ENCODE data around the gene EZR. TPM values are rescaled to one million over a fixed set of nuclear protein-coding genes. Genes with fewer than 3 reads are reported as not detected.

The EZR gene
- total RNA-seq = 100 to 1,000 TPM; 255 to 256 TPM

DNA sequence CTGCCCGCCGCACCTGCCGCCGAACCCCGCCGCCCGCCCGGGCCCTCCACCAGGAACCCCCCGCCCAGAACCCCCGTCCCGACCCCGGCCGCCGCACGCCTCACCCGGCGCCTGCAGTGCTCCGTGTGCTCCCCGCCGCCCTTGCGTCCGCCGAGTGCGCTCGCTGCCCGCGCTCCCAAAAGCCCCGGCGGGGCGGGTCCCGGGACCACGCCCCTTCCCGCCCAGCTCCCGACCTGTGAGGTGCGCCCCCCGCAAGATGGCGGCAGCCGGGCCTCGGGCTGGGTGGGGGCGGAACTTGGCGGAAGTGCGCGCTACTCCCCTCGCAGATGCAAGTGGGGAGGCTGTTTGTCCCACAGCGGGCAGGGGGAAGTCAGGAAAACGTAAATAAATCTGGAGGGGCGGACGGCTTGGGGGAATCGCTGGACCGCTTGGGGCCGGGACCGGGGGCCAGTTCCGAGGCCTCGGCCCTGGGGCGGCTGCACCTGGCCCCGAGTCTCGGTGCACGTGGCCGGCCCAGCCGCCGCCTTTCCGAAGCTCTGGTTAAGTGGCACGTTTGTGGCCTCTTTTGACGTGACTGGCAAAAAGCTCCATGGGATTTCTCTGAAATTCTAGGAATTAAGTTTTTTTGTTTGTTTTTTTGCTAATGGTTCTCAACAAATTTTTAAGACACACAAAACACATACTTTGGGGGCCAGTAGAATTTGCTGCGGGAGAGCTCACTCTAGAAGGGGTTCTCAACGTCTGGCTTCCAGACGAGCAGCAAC, at the start of gene EZR:
Gene EZR, minus strand, starts transcription at position 156 of the 764 bp plus-strand sequence. CDS start 1,275 bp downstream, outside the sequence.
- peaks cover 42% of the 10 kb centered on the region for H3K4me1 Mint-ChIP-seq (ENCODE audit: low read depth)
- H3K27me3 Mint-ChIP-seq = no peaks in the 10 kb centered on the region
- intact Hi-C loops (cut with micrococcal nuclease) = no loop called here
- CTCF ChIA-PET = interaction anchor here (0.6 to 1.6 kb wide), 7 partner anchors 27 to 355 kb away, joined by 3 to 5 read pairs (median 3); no protein-coding TSS in a partner anchor
- no peaks in the 10 kb centered on the region for H3K9me3 Mint-ChIP-seq
- POLR2A ChIA-PET = interaction anchor here (0.6 to 2.0 kb wide), 11 partner anchors 9 to 1019 kb away, joined by 3 to 43 read pairs (median 3); partner anchors contain the start of genes DYNLT1 and RSPH3
- peak; percentile 91 for DNase-seq
- H3K36me3 Mint-ChIP-seq = peaks cover 35% of the 10 kb centered on the region
- peak within 1 kb of the TSS; percentile 100 for H3K4me3 Mint-ChIP-seq
- H3K27ac Mint-ChIP-seq = peak within 1 kb of the TSS; percentile 99

DNA sequence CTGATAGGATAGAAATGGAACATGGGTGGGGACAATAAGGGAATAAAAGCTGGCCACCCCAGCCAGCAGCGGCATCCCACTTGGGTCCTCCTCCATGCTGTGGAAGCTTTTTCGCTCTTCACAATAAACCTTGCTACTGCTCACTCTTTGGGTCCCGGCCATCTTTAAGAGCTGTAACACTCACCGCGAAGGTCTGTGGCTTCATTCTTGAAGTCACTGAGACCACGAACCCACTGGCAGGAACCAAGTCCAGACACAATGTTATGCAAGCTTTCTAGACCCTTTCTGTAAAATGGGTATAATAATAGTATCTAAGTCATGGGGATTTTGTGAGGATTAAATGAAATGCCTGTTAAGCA, 48.9 kb upstream of the EZR start:
- ChIA-PET POLR2A (interaction anchor here (2.6 to 3.2 kb wide), 3 partner anchors 11 to 49 kb away, joined by 23 to 64 read pairs (median 43); partner anchors contain the start of gene EZR), CTCF (no interaction called here)
- Mint-ChIP-seq H3K9me3 (no peaks in the 10 kb centered on the region), H3K27me3 (no peaks in the 10 kb centered on the region), H3K4me1 (ENCODE audit: low read depth) (peaks cover 34% of the 10 kb centered on the region), H3K36me3 (no peaks in the 10 kb centered on the region), H3K4me3 (no peak overlapping the region), H3K27ac (no peak overlapping the region)
- DNase-seq = no peak
- intact Hi-C loops (cut with micrococcal nuclease) = loop anchor here (5.0 kb wide), 1 partner anchor 129 kb away; no protein-coding TSS in a partner anchor

DNA sequence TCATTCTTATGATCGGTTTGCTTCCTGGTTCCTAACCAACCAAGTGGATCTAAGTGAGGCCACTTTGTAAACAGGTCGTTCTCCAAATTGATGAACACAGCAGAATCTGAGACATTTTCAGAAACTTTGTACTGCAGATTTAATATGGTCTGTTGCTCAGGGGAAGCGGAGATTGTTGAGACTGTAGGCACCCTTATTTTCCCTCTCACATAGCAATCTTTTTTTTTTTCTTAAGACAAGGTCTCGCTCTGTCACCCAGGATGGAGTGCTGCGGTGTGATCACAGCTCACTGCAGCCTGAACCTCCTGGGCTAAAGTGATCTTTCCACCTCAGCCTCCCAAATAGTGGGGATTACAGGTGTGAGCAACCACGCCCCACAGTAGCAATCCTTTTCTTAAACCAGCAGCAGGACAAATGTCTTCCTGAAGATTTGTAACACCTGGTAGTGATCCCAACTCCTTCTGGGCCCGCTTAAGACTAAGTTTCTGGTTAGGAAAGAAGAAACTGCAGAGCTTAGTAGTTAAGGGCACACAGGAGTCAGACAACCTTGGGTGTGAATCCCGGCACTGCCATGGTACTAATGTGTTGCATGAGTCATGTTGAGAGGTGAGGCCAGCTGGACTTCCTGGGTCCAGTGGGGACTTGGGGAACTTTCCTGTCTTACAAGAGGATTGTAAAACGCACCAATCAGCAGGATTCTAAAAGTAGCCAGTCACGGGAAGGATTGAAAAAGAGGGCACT, 48.4 kb upstream of the EZR start:
- intact Hi-C loops (cut with micrococcal nuclease) = loop anchor here (5.0 kb wide), 1 partner anchor 130 kb away; no protein-coding TSS in a partner anchor
- H3K4me1 Mint-ChIP-seq (ENCODE audit: low read depth) = peaks cover 34% of the 10 kb centered on the region
- H3K36me3 Mint-ChIP-seq = no peaks in the 10 kb centered on the region
- H3K27me3 Mint-ChIP-seq = no peaks in the 10 kb centered on the region
- H3K4me3 Mint-ChIP-seq = no peak overlapping the region
- ChIA-PET CTCF (no interaction called here), POLR2A (interaction anchor here (1.3 to 3.1 kb wide), 2 partner anchors 11 to 13 kb away, joined by 3 to 23 read pairs; no protein-coding TSS in a partner anchor)
- no peak overlapping the region for H3K27ac Mint-ChIP-seq
- DNase-seq = no peak
- no peaks in the 10 kb centered on the region for H3K9me3 Mint-ChIP-seq

DNA sequence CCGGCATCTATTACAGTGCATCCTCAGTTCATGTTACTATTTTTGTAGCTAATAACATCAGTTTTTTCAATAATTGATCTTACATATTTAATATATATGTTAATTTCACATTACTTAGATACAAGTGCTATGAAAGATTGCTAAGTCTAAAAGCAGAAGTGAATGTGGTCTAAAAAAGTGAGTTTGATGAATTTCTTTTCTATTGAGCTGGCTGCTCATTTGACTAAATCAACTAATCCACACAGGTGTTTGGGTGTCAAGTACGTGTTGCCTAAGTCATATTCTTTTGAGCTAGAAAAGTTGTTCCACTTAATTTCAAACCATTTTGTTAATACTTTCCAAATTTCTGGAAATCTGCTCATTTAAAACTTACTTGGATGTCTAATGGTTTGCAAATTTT, 46.6 kb upstream of the EZR start:
- H3K9me3 Mint-ChIP-seq = no peaks in the 10 kb centered on the region
- CTCF ChIA-PET = no interaction called here
- H3K4me1 Mint-ChIP-seq (ENCODE audit: low read depth) = peaks cover 30% of the 10 kb centered on the region
- no peak for DNase-seq
- no peaks in the 10 kb centered on the region for H3K27me3 Mint-ChIP-seq
- no peak overlapping the region for H3K27ac Mint-ChIP-seq
- intact Hi-C loops (cut with micrococcal nuclease) = loop anchor here (5.0 kb wide), 1 partner anchor 132 kb away; no protein-coding TSS in a partner anchor
- no peak overlapping the region for H3K4me3 Mint-ChIP-seq
- POLR2A ChIA-PET = interaction anchor here (1.0 kb wide), 1 partner anchor 9 kb away, joined by 4 read pairs; no protein-coding TSS in a partner anchor
- H3K36me3 Mint-ChIP-seq = no peaks in the 10 kb centered on the region

DNA sequence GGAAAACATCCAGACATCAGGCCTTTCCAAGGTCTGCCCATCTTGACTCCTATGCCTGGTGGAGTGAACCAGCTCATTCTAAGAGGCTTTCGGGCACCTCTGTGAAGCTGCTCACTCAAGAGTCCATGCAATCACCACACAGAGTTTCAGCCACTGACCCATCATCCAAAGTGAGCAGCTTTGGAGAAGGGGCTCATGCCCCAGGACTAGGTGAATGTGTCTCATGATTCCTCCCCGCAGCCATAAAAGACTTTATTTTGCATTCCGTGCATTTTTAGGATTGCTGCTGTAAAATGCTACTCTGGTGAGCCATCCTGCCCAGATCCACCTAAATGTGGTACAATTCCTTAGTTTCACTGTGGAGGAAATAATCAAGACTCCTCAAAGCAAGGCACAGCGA, 44.5 kb upstream of the EZR start:
- peaks cover 14% of the 10 kb centered on the region for H3K4me1 Mint-ChIP-seq (ENCODE audit: low read depth)
- no peaks in the 10 kb centered on the region for H3K9me3 Mint-ChIP-seq
- ChIA-PET CTCF (no interaction called here), POLR2A (no interaction called here)
- DNase-seq = no peak
- H3K27ac Mint-ChIP-seq = no peak overlapping the region
- no peaks in the 10 kb centered on the region for H3K27me3 Mint-ChIP-seq
- intact Hi-C loops (cut with micrococcal nuclease) = no loop called here
- H3K36me3 Mint-ChIP-seq = no peaks in the 10 kb centered on the region
- no peak overlapping the region for H3K4me3 Mint-ChIP-seq

- Mint-ChIP-seq H3K4me1 (ENCODE audit: low read depth) (peaks cover 3% of the 10 kb centered on the region), H3K27me3 (no peaks in the 10 kb centered on the region), H3K27ac (no peak overlapping the region), H3K9me3 (no peaks in the 10 kb centered on the region), H3K36me3 (no peaks in the 10 kb centered on the region), H3K4me3 (no peak overlapping the region)
- intact Hi-C loops (cut with micrococcal nuclease) = no loop called here
- CTCF ChIA-PET = no interaction called here
- DNase-seq = no peak
- POLR2A ChIA-PET = no interaction called here
These were observed 42.7 kb upstream of the EZR start for GRCh38 chr6:158861686-158862381.

GRCh38 chr6:158860279-158860865, 41.2 kb upstream of the EZR start:
- Mint-ChIP-seq H3K36me3 (no peaks in the 10 kb centered on the region), H3K4me1 (ENCODE audit: low read depth) (peaks cover 8% of the 10 kb centered on the region), H3K27me3 (no peaks in the 10 kb centered on the region), H3K9me3 (no peaks in the 10 kb centered on the region), H3K4me3 (no peak overlapping the region), H3K27ac (no peak overlapping the region)
- intact Hi-C loops (cut with micrococcal nuclease) = no loop called here
- no peak for DNase-seq
- ChIA-PET CTCF (no interaction called here), POLR2A (no interaction called here)

GRCh38 chr6:158856261-158856660, 37.1 kb upstream of the EZR start:
- H3K27ac Mint-ChIP-seq = peak overlapping the region; percentile 11
- H3K4me3 Mint-ChIP-seq = no peak overlapping the region
- H3K27me3 Mint-ChIP-seq = no peaks in the 10 kb centered on the region
- DNase-seq = no peak
- H3K4me1 Mint-ChIP-seq (ENCODE audit: low read depth) = peaks cover 10% of the 10 kb centered on the region
- ChIA-PET POLR2A (interaction anchor here (1.3 kb wide), 1 partner anchor 9 kb away, joined by 4 read pairs; no protein-coding TSS in a partner anchor), CTCF (no interaction called here)
- no peaks in the 10 kb centered on the region for H3K9me3 Mint-ChIP-seq
- intact Hi-C loops (cut with micrococcal nuclease) = no loop called here
- H3K36me3 Mint-ChIP-seq = no peaks in the 10 kb centered on the region

DNA sequence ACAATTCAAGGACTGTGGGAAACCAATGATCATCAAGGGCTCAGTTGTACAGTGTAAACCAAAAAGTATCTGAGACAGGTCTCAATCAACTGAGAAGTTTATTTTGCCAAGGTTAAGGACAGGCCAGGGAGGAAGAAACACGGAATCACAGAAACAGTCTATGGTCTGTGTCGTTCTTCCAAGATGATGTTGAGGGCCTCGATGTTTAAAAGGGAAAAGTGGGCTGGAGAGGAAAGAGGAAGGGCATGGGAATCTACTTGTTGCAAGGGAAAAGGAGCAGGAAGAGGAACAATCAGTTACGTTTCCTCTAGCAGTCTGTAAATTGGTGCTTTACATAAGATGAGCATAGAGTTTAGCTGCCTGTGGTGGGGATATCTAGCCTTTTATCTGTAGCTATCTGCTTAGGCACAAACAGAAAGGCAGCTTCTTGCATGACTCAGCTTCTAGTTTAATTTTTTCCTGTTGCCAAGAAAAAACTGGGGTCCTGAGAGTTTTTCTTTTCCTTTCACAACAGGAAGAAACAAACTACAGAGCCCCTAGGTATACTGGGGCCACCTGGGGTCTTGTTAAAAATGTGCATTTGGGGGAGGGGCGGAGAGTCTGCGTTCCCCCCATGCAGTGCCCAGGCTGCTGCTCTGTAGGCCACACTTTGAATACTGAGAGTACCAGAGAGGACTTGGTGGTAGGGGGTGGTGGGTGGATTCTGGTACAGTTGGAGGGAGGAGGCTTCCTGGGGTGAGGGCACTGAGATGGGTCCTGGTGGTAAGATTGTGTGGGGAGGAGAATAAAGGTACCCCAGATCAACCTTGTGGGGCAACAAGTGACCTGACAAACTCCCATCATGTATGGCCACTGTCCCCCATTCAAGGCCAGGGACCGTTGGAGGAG, 35.3 kb upstream of the EZR start:
- intact Hi-C loops (cut with micrococcal nuclease) = loop anchor here (5.0 kb wide), 2 partner anchors 208 to 1092 kb away; no protein-coding TSS in a partner anchor
- H3K4me1 Mint-ChIP-seq (ENCODE audit: low read depth) = peaks cover 23% of the 10 kb centered on the region
- H3K9me3 Mint-ChIP-seq = no peaks in the 10 kb centered on the region
- no peaks in the 10 kb centered on the region for H3K36me3 Mint-ChIP-seq
- ChIA-PET CTCF (interaction anchor here (1.1 to 1.6 kb wide), 6 partner anchors 15 to 117 kb away, joined by 3 to 6 read pairs (median 4); partner anchors contain the start of gene EZR), POLR2A (interaction anchor here (0.6 to 5.8 kb wide), 6 partner anchors 13 to 56 kb away, joined by 3 to 64 read pairs (median 4); partner anchors contain the start of gene EZR)
- H3K4me3 Mint-ChIP-seq = no peak overlapping the region
- H3K27ac Mint-ChIP-seq = no peak overlapping the region
- no peaks in the 10 kb centered on the region for H3K27me3 Mint-ChIP-seq
- DNase-seq = peak; percentile 30

DNA sequence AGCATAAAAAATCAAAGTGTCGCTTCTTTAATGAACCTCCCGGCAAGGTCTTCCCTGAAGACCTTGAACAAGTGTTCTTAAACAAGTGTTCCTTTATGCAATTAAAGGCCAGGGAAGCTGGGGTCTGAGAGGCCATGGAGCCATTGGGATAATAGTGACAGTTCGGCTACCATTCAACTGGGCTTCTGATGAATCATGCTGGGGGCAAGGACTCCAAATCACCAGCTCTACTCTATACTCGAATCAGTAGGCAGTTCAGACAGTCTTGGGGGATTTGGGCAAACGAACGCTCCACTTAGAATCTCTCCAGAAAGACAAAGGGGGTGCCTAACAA, 34.7 kb upstream of the EZR start:
- Mint-ChIP-seq H3K27ac (no peak overlapping the region), H3K36me3 (no peaks in the 10 kb centered on the region), H3K4me1 (ENCODE audit: low read depth) (peaks cover 28% of the 10 kb centered on the region), H3K4me3 (no peak overlapping the region), H3K9me3 (no peaks in the 10 kb centered on the region), H3K27me3 (no peaks in the 10 kb centered on the region)
- DNase-seq = no peak
- POLR2A ChIA-PET = interaction anchor here (0.6 to 5.8 kb wide), 5 partner anchors 13 to 56 kb away, joined by 3 to 64 read pairs (median 4); partner anchors contain the start of gene EZR
- intact Hi-C loops (cut with micrococcal nuclease) = loop anchor here (1.0 to 5.0 kb wide), 3 partner anchors 201 to 1092 kb away; no protein-coding TSS in a partner anchor
- CTCF ChIA-PET = interaction anchor here (1.1 to 1.6 kb wide), 6 partner anchors 16 to 118 kb away, joined by 3 to 6 read pairs (median 4); partner anchors contain the start of gene EZR

Data from activated CD4-positive, alpha-beta memory T cell treated with anti-CD3 and anti-CD28 coated beads for 36 hours (primary cell).